ENCODE measurements around the gene NFKBIA. TPM values are rescaled to one million over a fixed set of nuclear protein-coding genes. Genes with fewer than 3 reads are reported as not detected.

The NFKBIA gene
- total RNA-seq, 4 donors from 2014 or later = 139 to 441 (median 298) TPM

DNA sequence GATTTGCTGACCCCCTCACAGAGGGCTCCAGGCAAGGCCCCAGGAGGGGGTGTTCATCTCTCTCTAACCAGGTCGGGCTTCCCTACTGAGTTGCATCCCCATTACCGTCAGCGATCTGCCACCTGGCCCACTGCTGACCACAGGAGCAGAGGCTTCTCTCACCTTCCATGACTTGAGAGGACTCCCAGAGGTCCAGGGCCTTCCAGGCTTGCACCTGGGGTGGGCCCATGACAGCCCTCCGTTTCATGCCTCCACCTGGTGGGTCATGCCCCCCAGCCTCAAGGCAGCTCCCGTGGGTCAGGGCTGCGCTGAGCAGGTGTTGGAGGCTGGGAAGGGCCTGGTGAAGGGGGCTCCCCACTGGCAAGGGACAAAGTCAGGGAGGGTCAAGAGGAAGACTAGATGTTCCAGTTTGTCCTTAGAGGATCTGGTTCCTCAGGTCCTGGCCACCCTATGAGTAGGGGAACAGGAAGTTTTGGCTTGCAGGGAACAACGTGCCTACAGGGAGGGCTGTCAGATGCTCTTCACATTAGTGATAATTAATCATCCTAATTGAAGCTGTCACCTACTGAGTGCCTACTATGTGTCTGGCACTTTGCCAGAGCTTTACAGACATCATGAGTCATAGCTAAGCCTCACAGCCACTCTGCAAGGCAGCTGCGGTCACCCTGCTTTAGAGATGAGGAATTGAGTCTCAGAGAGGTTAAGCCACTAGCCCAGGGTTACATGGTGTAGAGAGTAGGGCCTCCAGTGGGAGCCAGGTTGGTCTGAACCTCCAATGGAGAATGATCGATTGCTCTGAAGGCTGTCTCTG lies 13.8 kb downstream of the NFKBIA start:
- intact Hi-C loops (cut with DNase I) = no loop called here
- H3K27me3 ChIP-seq = no peaks in the 10 kb centered on the region
- H3K4me1 ChIP-seq = peaks cover 9 to 39% (median 25%) of the 10 kb centered on the region in 3 donors
- DNase-seq = no peak
- H3K27ac ChIP-seq = peak overlapping the region in 3 of 4 donors; percentile 54 to 64 (median 60)
- no peak for TF ChIP-seq POLR2A (IDR thresholded peaks at IDR 0.05)
- TF ChIP-seq, protein P1, sequence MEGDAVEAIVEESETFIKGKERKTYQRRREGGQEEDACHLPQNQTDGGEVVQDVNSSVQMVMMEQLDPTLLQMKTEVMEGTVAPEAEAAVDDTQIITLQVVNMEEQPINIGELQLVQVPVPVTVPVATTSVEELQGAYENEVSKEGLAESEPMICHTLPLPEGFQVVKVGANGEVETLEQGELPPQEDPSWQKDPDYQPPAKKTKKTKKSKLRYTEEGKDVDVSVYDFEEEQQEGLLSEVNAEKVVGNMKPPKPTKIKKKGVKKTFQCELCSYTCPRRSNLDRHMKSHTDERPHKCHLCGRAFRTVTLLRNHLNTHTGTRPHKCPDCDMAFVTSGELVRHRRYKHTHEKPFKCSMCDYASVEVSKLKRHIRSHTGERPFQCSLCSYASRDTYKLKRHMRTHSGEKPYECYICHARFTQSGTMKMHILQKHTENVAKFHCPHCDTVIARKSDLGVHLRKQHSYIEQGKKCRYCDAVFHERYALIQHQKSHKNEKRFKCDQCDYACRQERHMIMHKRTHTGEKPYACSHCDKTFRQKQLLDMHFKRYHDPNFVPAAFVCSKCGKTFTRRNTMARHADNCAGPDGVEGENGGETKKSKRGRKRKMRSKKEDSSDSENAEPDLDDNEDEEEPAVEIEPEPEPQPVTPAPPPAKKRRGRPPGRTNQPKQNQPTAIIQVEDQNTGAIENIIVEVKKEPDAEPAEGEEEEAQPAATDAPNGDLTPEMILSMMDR (IDR thresholded peaks at IDR 0.05) = no peak
- no peaks in the 10 kb centered on the region for H3K9me3 ChIP-seq
- no peaks in the 10 kb centered on the region for H3K36me3 ChIP-seq
- 58 to 69% methylated on average over 6 to 9 of the region's 9 CpGs for WGBS, 2 donors
- no peak overlapping the region for H3K4me3 ChIP-seq

DNA sequence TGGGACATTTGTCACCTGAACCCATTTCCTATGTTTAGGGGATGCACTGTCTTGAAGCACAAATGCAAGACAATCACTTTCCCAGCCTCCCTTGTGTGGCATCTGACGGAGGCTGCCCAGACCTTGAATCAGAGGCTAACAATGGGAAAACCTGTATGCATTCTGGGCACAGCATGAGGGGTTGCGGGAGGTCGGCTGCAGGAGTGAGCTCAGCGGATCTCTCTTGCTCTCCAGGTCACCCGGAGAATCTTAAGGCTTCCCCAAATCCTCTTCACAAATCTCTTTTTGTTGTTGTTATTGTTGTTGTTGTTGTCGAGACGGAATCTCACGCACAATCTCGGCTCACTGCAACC lies 15.3 kb downstream of the NFKBIA start:
- H3K27me3 ChIP-seq = no peaks in the 10 kb centered on the region
- H3K36me3 ChIP-seq = no peaks in the 10 kb centered on the region
- no peak overlapping the region for H3K4me3 ChIP-seq
- H3K4me1 ChIP-seq = peaks cover 24 to 54% (median 40%) of the 10 kb centered on the region in 3 donors
- TF ChIP-seq, protein P1 (IDR thresholded peaks at IDR 0.05) = no peak
- TF ChIP-seq POLR2A (IDR thresholded peaks at IDR 0.05) = no peak
- DNase-seq = no peak
- H3K27ac ChIP-seq = no peak overlapping the region
- WGBS, 2 donors = 89 to 92% methylated on average over 9 of the region's 9 CpGs
- intact Hi-C loops (cut with DNase I) = no loop called here
- H3K9me3 ChIP-seq = no peaks in the 10 kb centered on the region

DNA sequence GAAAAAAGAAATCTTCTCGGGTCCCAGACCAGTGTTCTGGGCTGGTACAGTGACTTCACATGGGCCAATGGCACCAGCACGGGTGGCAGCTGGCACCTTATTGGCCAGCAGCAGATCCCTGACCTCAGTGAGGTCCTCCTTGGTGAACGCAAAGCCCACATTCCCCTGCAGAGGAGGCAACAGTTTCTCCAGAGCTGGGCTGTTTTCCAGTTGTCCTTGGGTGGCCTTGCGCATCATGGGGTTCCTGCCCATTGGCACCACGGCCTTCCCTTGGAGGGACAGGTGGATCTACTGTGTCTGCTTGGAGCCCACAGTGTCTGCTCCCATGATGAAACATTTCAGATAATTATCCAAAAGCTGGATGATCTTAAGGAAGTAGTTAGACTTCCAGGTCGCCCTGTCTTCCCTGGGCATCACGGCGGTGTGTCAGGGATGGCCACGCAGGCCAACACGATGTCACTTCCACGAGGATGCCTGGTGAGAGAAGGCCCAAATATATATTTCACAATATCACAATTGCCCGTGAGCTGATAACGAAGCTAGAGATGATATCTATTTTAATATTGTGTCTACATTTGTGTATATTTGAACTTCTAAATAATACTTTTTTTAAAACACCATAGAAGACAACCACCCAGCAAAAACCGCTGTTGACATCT lies 15.8 kb downstream of the NFKBIA start:
- no peak overlapping the region for H3K27ac ChIP-seq

DNA sequence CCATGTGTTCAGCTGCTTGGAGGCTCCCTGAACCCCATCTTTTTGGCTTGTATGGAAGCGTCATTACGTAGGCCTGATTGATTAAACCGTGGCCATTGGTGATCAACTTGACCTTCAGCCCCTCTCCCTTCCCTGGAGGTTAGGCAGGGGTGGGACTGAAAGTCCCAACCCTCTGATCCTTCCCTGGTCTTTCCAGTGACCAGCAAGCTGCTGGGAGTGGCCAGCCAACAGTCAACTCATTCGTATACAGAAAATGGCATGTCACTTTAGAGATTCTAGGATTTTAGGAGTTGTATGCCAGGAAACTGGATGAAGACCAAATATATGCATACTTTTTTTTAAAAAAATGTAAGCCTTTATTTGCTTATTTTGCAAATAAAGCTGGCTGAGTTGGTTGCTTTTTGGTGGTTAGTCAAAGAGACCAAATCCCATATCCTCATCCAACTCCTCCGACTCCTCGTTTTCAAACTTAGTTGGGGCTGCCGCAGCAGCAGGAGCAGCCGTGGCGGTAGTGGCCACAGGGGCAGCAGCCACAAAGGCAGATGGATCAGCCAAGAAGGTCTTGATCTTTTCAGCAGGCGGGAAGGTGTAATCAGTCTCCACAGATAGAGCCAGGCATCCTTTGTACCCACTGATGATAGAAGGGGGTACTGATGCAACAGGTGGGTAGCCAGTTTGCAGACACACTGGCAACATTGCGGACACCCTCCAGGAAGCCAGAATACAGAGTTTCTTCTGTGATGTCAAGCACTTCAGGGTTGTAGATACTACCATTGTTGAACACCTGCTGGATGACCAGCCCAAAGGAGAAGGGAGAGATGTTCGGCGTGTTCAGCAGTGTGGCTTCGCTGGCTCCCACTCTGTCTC lies 16.6 kb downstream of the NFKBIA start:
- Histone ChIP-seq H3K36me3 (no peaks in the 10 kb centered on the region), H3K4me3 (no peak overlapping the region), H3K27ac (no peak overlapping the region), H3K9me3 (no peaks in the 10 kb centered on the region), H3K4me1 (peaks cover 33 to 54% (median 45%) of the 10 kb centered on the region in 3 donors), H3K27me3 (no peaks in the 10 kb centered on the region)
- DNase-seq = no peak
- WGBS, 2 donors = 88 to 90% methylated on average over 12 to 14 of the region's 14 CpGs
- TF ChIP-seq, protein P1 (IDR thresholded peaks at IDR 0.05) = no peak
- TF ChIP-seq POLR2A (IDR thresholded peaks at IDR 0.05) = no peak
- intact Hi-C loops (cut with DNase I) = no loop called here

More for the DNA sequence above, 15.8 kb downstream of the NFKBIA start:
- Histone ChIP-seq H3K36me3 (no peaks in the 10 kb centered on the region), H3K27me3 (no peaks in the 10 kb centered on the region), H3K4me1 (peaks cover 29 to 58% (median 45%) of the 10 kb centered on the region in 3 donors), H3K9me3 (no peaks in the 10 kb centered on the region), H3K4me3 (no peak overlapping the region)
- TF ChIP-seq, protein P1 (IDR thresholded peaks at IDR 0.05) = no peak
- no peak for DNase-seq
- intact Hi-C loops (cut with DNase I) = no loop called here
- WGBS, 2 donors = 90 to 94% methylated on average over 11 to 14 of the region's 14 CpGs
